Sigmoid colon (tissue), 7 donors: Measurements from ENCODE around the gene CXCL5. TPM values are rescaled to one million over a fixed set of nuclear protein-coding genes. Genes with fewer than 3 reads are reported as not detected.

Source experiments
- DNase-seq: peaks from one replicate; pipeline ENCODE4 v3.0.0-alpha.2; 2019
- H3K27ac ChIP-seq, 4 donors: fragments of 200-600 bp; sonication (generic); one replicate each; pipeline ENCODE4 v1.5.1; 2016 to 2019; ENCODE audit warnings: mild to moderate bottlenecking in 1 of 4
- H3K27me3 ChIP-seq, 3 donors: fragments of 200-600 bp; sonication (generic); one replicate each; pipeline ENCODE4 v1.5.1; 2019; ENCODE audit warnings: mild to moderate bottlenecking in 1 of 3
- H3K36me3 ChIP-seq, 4 donors: fragments of 200-600 bp; sonication (generic); one replicate each; pipeline ENCODE4 v1.5.1; 2016 to 2019
- H3K4me1 ChIP-seq, 4 donors: fragments of 200-600 bp; sonication (generic); one replicate each; pipeline ENCODE4 v1.5.1; 2017 to 2019
- H3K4me3 ChIP-seq, 4 donors: fragments of 200-600 bp; sonication (generic); one replicate each; pipeline ENCODE4 v1.5.1; 2017 to 2019; ENCODE audit warnings: mild to moderate bottlenecking in 2 of 4, moderate library complexity in 1 of 4
- H3K9me3 ChIP-seq, 4 donors: fragments of 200-600 bp in 3 of 4; sonication (generic) in 3 of 4; one replicate each; pipeline versions ENCODE4 v1.5.1 to v1.6.1; 2013 to 2019
- CTCF ChIP-seq, 4 experiments: fragments of 450-650 bp in 3 of 4; fragments of 200-600 bp in 1 of 4; IDR thresholded peaks; one replicate each; pipeline ENCODE4 v1.5.1; 2016 to 2019; ENCODE audit warnings: antibody characterized with exemption in 4 of 4, mild to moderate bottlenecking in 3 of 4, moderate library complexity in 2 of 4
- EP300 ChIP-seq, 4 donors: sonication (generic); formaldehyde crosslinking; IDR thresholded peaks; one replicate each; pipeline ENCODE4 v1.6.1; 2017; ENCODE audit warnings: antibody characterized with exemption in 4 of 4
- POLR2A ChIP-seq, 2 donors: fragments of 450-650 bp; IDR thresholded peaks; one replicate each; pipeline ENCODE4 v1.6.1; 2016; ENCODE audit warnings: antibody characterized with exemption in 2 of 2, mild to moderate bottlenecking in 2 of 2, moderate library complexity in 2 of 2
- POLR2AphosphoS5 ChIP-seq, 4 donors: sonication (generic); formaldehyde crosslinking; IDR thresholded peaks; one replicate each; pipeline ENCODE4 v1.6.1; 2017; ENCODE audit warnings: antibody characterized with exemption in 4 of 4
- WGBS, 2 donors: extraction: QIAGEN DNeasy Blood & Tissue Kit; methylation state at CpG; one replicate each; pipeline ENCODE4 v1.1.7; 2013; 5-methylcytosine and 5-hydroxymethylcytosine counted together
- intact Hi-C: fragments of 100-400 bp; cut with DNase I; formaldehyde crosslinking; loops from one replicate; pipeline ENCODE4 v1.15.1; 2023
- polyA plus RNA-seq, 3 donors: library from polyadenylated mRNA; stranded (reverse); fragments of 200-250 nt; gene quantifications; one replicate each; pipeline ENCODE4 v1.2.3, GENCODE V29; 2013
- total RNA-seq, 4 donors: library from RNA; depleted of rRNA; stranded (reverse); fragments of >200 nt; gene quantifications; one replicate each; pipeline ENCODE4 v1.1.0, GENCODE V29; 2016
- donor health status: healthy with polysubstance abuse.
- donor health status: Bipolar disorder and iron deficiency.
- donor health status: healthy.

The CXCL5 gene
- total and polyA plus RNA-seq, 7 donors, result 0.83 to 0.92 TPM; not detected in 5

DNA sequence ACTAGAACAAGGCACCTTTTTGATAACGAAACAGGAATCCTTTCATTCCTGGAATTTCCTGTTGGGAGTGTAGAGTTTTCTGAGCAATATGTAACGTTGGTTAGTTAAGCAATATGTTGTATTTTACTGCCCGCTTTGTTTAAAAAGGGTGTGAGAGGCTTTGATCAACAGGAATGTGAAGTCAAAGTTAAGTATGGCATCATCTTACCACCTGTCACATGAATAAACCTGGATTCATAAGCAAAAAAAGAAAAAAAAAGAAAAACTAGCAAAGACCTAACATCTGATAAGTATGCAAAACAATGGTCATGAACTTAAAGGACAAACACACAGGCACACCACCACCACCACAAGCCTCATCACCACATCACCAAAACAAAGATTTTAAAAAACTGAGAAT, 7.1 kb upstream of the CXCL5 start:
- H3K27ac ChIP-seq, result no peak overlapping the region
- no peaks in the 10 kb centered on the region for H3K36me3 ChIP-seq
- WGBS, 2 donors, result 9 to 49% methylated on average over 3 of the region's 3 CpGs
- TF ChIP-seq EP300 (IDR thresholded peaks at IDR 0.05) (no peak), POLR2AphosphoS5 (IDR thresholded peaks at IDR 0.05) (no peak), POLR2A (IDR thresholded peaks at IDR 0.05) (no peak), CTCF (IDR thresholded peaks at IDR 0.05) (no peak)
- H3K4me1 ChIP-seq, result no peaks in the 10 kb centered on the region
- intact Hi-C loops, result no loop called here
- H3K27me3 ChIP-seq, result no peaks in the 10 kb centered on the region
- H3K4me3 ChIP-seq, result no peak overlapping the region
- DNase-seq, result no peak
- H3K9me3 ChIP-seq, result peaks cover 0 to 2% (median 0%) of the 10 kb centered on the region in 4 donors

- Histone ChIP-seq H3K9me3 (no peaks in the 10 kb centered on the region), H3K4me3 (no peak overlapping the region), H3K4me1 (no peaks in the 10 kb centered on the region), H3K27ac (no peak overlapping the region), H3K36me3 (no peaks in the 10 kb centered on the region), H3K27me3 (no peaks in the 10 kb centered on the region)
- TF ChIP-seq CTCF (IDR thresholded peaks at IDR 0.05), result no peak
- TF ChIP-seq POLR2A (IDR thresholded peaks at IDR 0.05), result no peak
- TF ChIP-seq EP300 (IDR thresholded peaks at IDR 0.05), result no peak
- no peak for TF ChIP-seq POLR2AphosphoS5 (IDR thresholded peaks at IDR 0.05)
- WGBS, 2 donors, result 29 to 55% methylated on average over 4 of the region's 4 CpGs
- intact Hi-C loops, result no loop called here
- no peak for DNase-seq
Measured at GRCh38 chr4:74004668-74005067, 6.2 kb upstream of the CXCL5 start.

DNA sequence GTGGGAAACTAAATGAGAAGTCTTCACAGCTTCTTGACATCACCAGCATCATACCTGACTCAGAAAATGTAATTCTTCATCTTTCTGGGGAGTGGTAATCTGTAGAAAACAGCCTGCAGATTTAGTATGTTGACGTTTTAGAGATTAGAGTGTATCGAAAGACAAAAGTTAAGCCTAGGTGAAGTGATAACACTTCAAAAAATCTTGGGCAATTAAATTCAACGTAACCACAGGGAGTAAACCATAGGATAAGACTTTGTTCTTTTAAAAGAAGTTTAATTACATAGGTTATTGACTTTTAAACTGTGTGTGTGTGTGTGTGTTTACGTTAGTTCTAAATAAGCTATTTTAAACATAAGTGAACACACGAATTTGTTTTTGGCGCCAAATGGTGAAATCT, 1.8 kb upstream of the CXCL5 start:
- Histone ChIP-seq H3K27me3 (peaks cover 0 to 10% (median 0%) of the 10 kb centered on the region in 3 donors), H3K4me1 (peaks cover 0 to 10% (median 7%) of the 10 kb centered on the region in 4 donors), H3K4me3 (no peak overlapping the region), H3K9me3 (no peaks in the 10 kb centered on the region), H3K36me3 (no peaks in the 10 kb centered on the region), H3K27ac (no peak overlapping the region)
- TF ChIP-seq CTCF (IDR thresholded peaks at IDR 0.05) (no peak), POLR2A (IDR thresholded peaks at IDR 0.05) (no peak), EP300 (IDR thresholded peaks at IDR 0.05) (no peak), POLR2AphosphoS5 (IDR thresholded peaks at IDR 0.05) (no peak)
- no peak for DNase-seq
- intact Hi-C loops, result no loop called here
- WGBS, 2 donors, result 20 to 71% methylated on average over 6 of the region's 6 CpGs

- intact Hi-C loops, result no loop called here
Measured at GRCh38 chr4:73992050-73992449, 6.4 kb downstream of the CXCL5 start.

DNA sequence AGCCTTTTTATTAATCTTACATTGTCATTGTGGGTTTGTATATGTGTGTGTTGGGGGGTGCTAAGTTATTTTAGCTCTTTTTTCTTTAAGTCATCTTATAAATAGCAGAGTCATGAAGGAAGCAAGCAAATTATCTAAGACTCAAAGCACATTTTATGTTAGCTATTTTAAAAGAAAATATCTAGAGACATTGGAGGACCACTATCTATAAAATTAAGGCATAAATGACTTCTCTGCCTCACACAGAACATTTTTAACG, 6.8 kb downstream of the CXCL5 start:
- intact Hi-C loops, result no loop called here
- Histone ChIP-seq H3K27me3 (no peaks in the 10 kb centered on the region), H3K9me3 (no peaks in the 10 kb centered on the region), H3K4me1 (no peaks in the 10 kb centered on the region), H3K4me3 (no peak overlapping the region), H3K36me3 (no peaks in the 10 kb centered on the region), H3K27ac (no peak overlapping the region)
- 93% methylated on average over 1 of the region's 1 CpG for WGBS, 2 donors
- DNase-seq, result no peak
- TF ChIP-seq POLR2AphosphoS5 (IDR thresholded peaks at IDR 0.05) (no peak), CTCF (IDR thresholded peaks at IDR 0.05) (no peak), EP300 (IDR thresholded peaks at IDR 0.05) (no peak)

More at GRCh38 chr4:73992050-73992449, 6.4 kb downstream of the CXCL5 start:
- WGBS, 2 donors, result 0% methylated on average over 1 of the region's 1 CpG
- Histone ChIP-seq H3K4me3 (no peak overlapping the region), H3K27me3 (no peaks in the 10 kb centered on the region), H3K36me3 (no peaks in the 10 kb centered on the region), H3K27ac (no peak overlapping the region), H3K9me3 (no peaks in the 10 kb centered on the region), H3K4me1 (no peaks in the 10 kb centered on the region)
- DNase-seq, result no peak
- TF ChIP-seq POLR2A (IDR thresholded peaks at IDR 0.05), result no peak
